ENCODE data around the gene LPCAT1. TPM values are rescaled to one million over a fixed set of nuclear protein-coding genes. Genes with fewer than 3 reads are reported as not detected.

The LPCAT1 gene
- total RNA-seq, 3 donors from 2014 or later, result 19.4 to 39.3 (median 21.4) TPM

DNA sequence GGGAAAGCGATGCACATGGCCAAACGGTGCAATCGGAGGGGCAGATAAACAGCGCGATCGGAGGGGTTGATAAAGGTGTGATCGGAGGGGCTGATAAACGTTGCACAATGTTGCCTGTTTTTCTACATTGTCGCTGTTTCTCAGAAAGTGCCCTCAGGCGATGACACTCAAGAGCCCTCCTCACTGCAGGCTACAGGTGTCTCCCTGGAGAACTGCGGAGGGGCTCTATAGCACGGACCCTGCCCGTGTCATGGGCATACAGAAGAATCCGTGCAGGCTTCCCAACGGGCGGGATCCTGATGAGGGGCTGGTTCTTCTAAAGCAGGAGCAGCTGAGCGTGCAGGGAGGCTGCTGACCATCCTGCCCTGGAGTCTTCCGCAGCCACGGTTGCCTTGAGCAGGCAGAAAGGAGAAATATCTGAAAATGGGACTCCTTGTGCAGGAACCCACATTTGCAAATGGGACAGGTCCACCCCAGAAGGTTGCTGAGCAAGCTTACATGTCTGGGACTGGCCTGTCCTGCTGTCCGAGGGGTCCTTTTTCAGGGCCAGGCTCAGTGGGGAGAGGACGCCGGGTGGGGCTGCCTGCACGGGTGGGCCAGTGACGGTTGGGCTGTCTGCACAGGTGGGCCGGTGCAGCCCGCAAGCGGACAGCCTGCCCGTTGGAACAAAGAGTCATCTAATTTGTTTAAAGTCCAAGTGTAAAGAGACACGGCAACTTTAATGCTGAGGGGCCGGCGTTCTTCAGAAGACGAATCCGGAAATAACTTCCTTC is 25.1 kb upstream of the LPCAT1 start:
- Histone ChIP-seq H3K9me3 (no peaks in the 10 kb centered on the region), H3K27ac (no peak overlapping the region), H3K27me3 (no peaks in the 10 kb centered on the region), H3K36me3 (no peaks in the 10 kb centered on the region), H3K4me3 (no peak overlapping the region), H3K4me1 (no peaks in the 10 kb centered on the region)
- intact Hi-C loops (cut with DNase I; ENCODE audit: low total_unique reads), result no loop called here
- DNase-seq (ENCODE audit: low spot score in 2 of 2), result peak in 1 of 2 donors; percentile 10
- TF ChIP-seq POLR2AphosphoS5 (IDR thresholded peaks at IDR 0.05), result no peak

DNA sequence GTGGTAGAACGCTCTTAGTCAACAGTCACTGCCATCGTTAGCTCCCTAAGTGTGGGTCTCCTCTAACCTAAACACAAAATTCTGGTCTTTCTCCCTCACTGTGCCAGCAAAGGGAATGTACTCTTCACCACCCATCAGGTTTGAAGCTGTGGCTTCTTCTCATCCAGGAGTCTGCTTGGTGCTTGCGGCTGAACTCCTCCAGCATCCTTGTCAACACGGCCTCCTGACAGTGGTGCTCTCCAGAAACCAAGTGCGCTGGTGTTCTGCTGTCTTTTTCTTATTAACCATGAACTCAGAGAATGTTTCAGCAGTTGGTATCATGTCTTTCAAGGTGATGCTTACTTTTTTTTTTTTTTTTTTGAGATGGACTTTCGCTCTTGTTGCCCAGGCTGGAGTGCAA is 23.9 kb upstream of the LPCAT1 start:
- no peak overlapping the region for H3K4me3 ChIP-seq
- TF ChIP-seq, protein P1, sequence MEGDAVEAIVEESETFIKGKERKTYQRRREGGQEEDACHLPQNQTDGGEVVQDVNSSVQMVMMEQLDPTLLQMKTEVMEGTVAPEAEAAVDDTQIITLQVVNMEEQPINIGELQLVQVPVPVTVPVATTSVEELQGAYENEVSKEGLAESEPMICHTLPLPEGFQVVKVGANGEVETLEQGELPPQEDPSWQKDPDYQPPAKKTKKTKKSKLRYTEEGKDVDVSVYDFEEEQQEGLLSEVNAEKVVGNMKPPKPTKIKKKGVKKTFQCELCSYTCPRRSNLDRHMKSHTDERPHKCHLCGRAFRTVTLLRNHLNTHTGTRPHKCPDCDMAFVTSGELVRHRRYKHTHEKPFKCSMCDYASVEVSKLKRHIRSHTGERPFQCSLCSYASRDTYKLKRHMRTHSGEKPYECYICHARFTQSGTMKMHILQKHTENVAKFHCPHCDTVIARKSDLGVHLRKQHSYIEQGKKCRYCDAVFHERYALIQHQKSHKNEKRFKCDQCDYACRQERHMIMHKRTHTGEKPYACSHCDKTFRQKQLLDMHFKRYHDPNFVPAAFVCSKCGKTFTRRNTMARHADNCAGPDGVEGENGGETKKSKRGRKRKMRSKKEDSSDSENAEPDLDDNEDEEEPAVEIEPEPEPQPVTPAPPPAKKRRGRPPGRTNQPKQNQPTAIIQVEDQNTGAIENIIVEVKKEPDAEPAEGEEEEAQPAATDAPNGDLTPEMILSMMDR (IDR thresholded peaks at IDR 0.05), result no peak
- TF ChIP-seq POLR2A (IDR thresholded peaks at IDR 0.05), result no peak
- TF ChIP-seq POLR2AphosphoS5 (IDR thresholded peaks at IDR 0.05), result no peak
- intact Hi-C loops (cut with DNase I; ENCODE audit: low total_unique reads), result no loop called here
- H3K36me3 ChIP-seq, result no peaks in the 10 kb centered on the region
- peaks cover 0 to 4% of the 10 kb centered on the region in 2 donors for H3K4me1 ChIP-seq
- no peaks in the 10 kb centered on the region for H3K27me3 ChIP-seq
- DNase-seq (ENCODE audit: low spot score in 2 of 2), result peak in 1 of 2 donors; percentile 6
- no peak overlapping the region for H3K27ac ChIP-seq
- no peaks in the 10 kb centered on the region for H3K9me3 ChIP-seq

DNA sequence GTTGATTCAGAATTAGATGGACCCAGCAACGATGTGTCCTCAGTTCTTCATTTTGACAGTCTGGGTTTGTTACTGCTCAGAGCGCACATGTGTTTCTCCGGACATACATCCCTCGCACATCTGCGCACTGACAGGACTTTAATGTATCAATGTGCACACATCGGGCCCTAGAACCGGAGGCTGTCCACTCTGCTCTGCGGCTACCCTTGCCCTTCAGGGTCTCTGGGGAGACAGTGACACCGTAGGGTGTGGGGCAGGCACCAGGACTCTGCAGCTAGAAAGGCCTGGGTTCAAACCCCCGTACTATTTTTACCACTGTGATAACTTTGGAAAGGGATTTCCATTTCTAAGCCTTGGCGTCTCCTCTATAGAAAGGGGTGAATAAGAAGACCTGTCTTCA is 23.5 kb upstream of the LPCAT1 start:
- TF ChIP-seq POLR2AphosphoS5 (IDR thresholded peaks at IDR 0.05) (no peak), POLR2A (IDR thresholded peaks at IDR 0.05) (no peak)
- TF ChIP-seq, protein P1 (IDR thresholded peaks at IDR 0.05), result no peak
- Histone ChIP-seq H3K4me1 (peaks cover 0 to 4% of the 10 kb centered on the region in 2 donors), H3K4me3 (no peak overlapping the region), H3K9me3 (no peaks in the 10 kb centered on the region), H3K27me3 (no peaks in the 10 kb centered on the region), H3K36me3 (no peaks in the 10 kb centered on the region), H3K27ac (no peak overlapping the region)
- intact Hi-C loops (cut with DNase I; ENCODE audit: low total_unique reads), result no loop called here
- DNase-seq (ENCODE audit: low spot score in 2 of 2), result no peak

DNA sequence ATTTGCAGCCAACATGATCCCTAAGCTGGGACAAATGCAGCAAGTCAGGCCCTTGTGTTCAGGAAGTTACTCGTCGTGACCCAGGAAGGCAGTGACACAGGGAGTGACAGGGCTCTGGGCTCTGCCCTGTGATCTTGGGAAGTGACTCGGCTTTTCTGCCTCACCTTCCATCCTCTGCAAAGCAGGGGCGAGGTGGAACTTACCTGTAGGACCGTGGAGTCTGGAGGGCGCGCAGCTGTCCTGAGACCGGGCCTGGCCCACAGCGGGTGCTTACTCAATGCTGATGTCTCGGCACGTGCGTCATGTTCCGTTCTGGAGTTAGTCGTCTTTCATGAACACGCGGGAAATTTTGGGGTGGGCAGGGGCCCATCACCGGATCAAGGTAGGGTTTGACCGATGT is 22.8 kb upstream of the LPCAT1 start:
- no peaks in the 10 kb centered on the region for H3K9me3 ChIP-seq
- H3K27ac ChIP-seq, result no peak overlapping the region

DNA sequence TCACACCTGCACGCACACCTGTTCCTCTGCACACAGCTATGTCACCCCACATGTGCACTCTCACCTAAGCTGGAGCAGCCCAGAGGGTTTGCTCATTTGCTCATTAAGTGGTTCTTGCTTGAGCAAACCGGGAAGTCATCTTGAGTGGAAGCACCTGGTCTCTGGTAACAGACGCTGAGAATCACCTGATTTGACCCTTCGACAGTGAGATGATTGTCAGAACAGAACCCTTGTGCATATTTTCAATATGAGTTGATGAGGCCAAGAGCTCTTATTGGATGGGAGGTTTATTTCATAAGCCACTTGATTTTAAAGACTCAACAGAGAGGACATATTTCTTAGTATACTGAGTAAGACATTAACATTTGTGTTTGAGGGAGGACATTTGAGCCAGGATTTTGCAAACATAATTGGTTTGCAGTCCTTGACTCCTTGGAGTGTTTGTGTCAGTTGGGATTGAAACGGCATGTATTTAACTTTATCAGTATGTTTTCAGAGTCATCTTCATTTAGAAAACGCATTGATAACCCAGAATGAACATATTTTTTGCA is 22.1 kb upstream of the LPCAT1 start:
- no peak for DNase-seq (ENCODE audit: low spot score in 2 of 2)
- intact Hi-C loops (cut with DNase I; ENCODE audit: low total_unique reads), result no loop called here
- H3K27me3 ChIP-seq, result no peaks in the 10 kb centered on the region

More for the DNA sequence above, 22.8 kb upstream of the LPCAT1 start:
- no peak for TF ChIP-seq POLR2AphosphoS5 (IDR thresholded peaks at IDR 0.05)
- H3K36me3 ChIP-seq, result no peaks in the 10 kb centered on the region
- intact Hi-C loops (cut with DNase I; ENCODE audit: low total_unique reads), result no loop called here
- H3K27me3 ChIP-seq, result no peaks in the 10 kb centered on the region
- H3K4me3 ChIP-seq, result no peak overlapping the region
- peaks cover 0 to 6% of the 10 kb centered on the region in 2 donors for H3K4me1 ChIP-seq
- DNase-seq (ENCODE audit: low spot score in 2 of 2), result peak in 1 of 2 donors; percentile 11

More for the DNA sequence above, 22.1 kb upstream of the LPCAT1 start:
- TF ChIP-seq POLR2AphosphoS5 (IDR thresholded peaks at IDR 0.05) (no peak), POLR2A (IDR thresholded peaks at IDR 0.05) (no peak)
- TF ChIP-seq, protein P1 (IDR thresholded peaks at IDR 0.05), result no peak
- Histone ChIP-seq H3K4me3 (no peak overlapping the region), H3K4me1 (peaks cover 0 to 6% of the 10 kb centered on the region in 2 donors), H3K9me3 (no peaks in the 10 kb centered on the region), H3K36me3 (no peaks in the 10 kb centered on the region), H3K27ac (no peak overlapping the region)

All from breast epithelium (tissue), 4 donors.